ENCODE measurements around the gene VTI1A. TPM values are rescaled to one million over a fixed set of nuclear protein-coding genes. Genes with fewer than 3 reads are reported as not detected.

VTI1A gene
- total RNA-seq, 1 experiment from 2014 or later: 22.0 TPM

DNA sequence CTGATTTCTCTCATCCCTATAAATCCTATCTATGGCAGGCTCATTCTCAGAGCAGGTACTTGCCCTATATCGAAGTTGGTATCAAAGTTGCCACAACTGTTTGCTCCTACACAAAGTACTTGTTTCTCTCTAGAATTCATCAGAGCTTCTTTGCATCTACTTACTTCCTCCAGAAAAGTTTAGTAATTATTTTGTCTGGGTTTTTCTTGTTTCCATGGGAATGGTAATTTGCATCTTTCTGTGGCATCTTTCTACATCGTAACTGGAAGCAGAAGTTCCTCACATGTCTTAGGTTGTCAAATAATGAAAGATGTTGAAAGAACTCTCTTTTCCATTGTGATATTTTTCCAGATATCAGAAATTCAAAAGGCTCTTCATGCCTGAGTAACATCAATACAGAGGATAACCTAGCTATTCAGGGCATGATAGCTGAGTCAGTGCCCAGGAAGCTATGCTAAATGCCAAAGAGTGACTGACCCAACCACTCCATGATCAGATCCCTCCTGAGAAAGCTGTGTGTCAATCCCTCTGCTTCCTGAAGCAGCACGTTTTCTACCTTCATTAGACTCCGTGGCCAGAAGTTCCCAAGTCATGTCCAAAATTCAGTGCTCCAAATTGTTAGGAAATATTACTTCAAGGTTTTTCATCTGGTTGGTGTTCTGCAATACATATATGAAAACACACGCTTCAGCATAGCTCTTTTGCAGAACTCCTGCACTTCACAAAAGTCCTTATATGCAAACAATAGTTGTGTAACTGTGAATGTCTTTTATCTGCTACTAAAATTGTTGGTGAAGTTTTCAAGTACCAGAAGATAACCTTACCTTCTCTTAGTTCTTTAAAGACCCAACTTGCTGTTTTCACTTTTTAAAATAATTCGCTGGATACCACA lies 216.5 kb downstream of the VTI1A start:
- no peak overlapping the region for H2BK12ac ChIP-seq (ENCODE audit: insufficient read length, low read depth, low read length)
- no CpG with 5 or more reads among the region's 6 CpGs for WGBS (ENCODE audit: extremely low coverage, insufficient read length, low lambda C conversion rate)

More for the DNA sequence above, 216.5 kb downstream of the VTI1A start:
- H2BK15ac ChIP-seq (ENCODE audit: low read depth, low read length): no peak overlapping the region
- no peak overlapping the region for H2BK20ac ChIP-seq (ENCODE audit: low read depth, low read length, poor library complexity, severe bottlenecking)
- Mint-ChIP-seq H3K4me1 (peaks cover 8% of the 10 kb centered on the region in 2 experiments), H3K4me3 (no peak overlapping the region), H3K27me3 (ENCODE audit: low read depth) (no peaks in the 10 kb centered on the region), H3K36me3 (ENCODE audit: insufficient read depth in 1 of 3, low read depth in 3 of 3) (no peaks in the 10 kb centered on the region), H3K27ac (no peak overlapping the region; a peak in 1 of 7 replicates), H3K9me3 (no peaks in the 10 kb centered on the region)
- H3T11ph ChIP-seq (ENCODE audit: low read length): no peak overlapping the region
- no peak overlapping the region for H3K27ac ChIP-seq (ENCODE audit: insufficient read length, low read depth, low read length)
- no peak overlapping the region for H2AFZ ChIP-seq (ENCODE audit: low read length)
- H3K9me3 ChIP-seq (ENCODE audit: control insufficient read depth, low read depth, low read length): no peaks in the 10 kb centered on the region
- H4K20me1 ChIP-seq (ENCODE audit: control insufficient read depth, insufficient read depth, insufficient read length): no peaks in the 10 kb centered on the region
- no peak overlapping the region for H2BK5ac ChIP-seq (ENCODE audit: insufficient read length, low read length)
- no peak overlapping the region for H3K18ac ChIP-seq (ENCODE audit: insufficient read length, low read depth, low read length)
- H3K14ac ChIP-seq (ENCODE audit: insufficient read depth, low read length): no peak overlapping the region
- no peak overlapping the region for H2AK5ac ChIP-seq (ENCODE audit: insufficient read length, low read length)
- H3K27me3 ChIP-seq (ENCODE audit: insufficient read depth, low read length): no peaks in the 10 kb centered on the region
- no peak overlapping the region for H4K8ac ChIP-seq (replicated peaks; ENCODE audit: insufficient read length, low read depth, low read length)
- no peak overlapping the region for H4K5ac ChIP-seq (ENCODE audit: insufficient read length, low read depth, low read length)
- H3K4me1 ChIP-seq (ENCODE audit: insufficient read depth, low read length): no peaks in the 10 kb centered on the region; the same call in 1 of the 2 replicates
- H2BK120ac ChIP-seq (ENCODE audit: low read depth, low read length, poor library complexity, severe bottlenecking): no peak overlapping the region
- no peaks in the 10 kb centered on the region for H3K79me2 ChIP-seq (ENCODE audit: insufficient read depth, low read length)
- no peaks in the 10 kb centered on the region for H3K23me2 ChIP-seq (ENCODE audit: insufficient read length, low read depth, low read length, poor library complexity, severe bottlenecking)
- no peak overlapping the region for H3K56ac ChIP-seq (ENCODE audit: insufficient read length, low read depth, low read length)
- TF ChIP-seq, protein P1, sequence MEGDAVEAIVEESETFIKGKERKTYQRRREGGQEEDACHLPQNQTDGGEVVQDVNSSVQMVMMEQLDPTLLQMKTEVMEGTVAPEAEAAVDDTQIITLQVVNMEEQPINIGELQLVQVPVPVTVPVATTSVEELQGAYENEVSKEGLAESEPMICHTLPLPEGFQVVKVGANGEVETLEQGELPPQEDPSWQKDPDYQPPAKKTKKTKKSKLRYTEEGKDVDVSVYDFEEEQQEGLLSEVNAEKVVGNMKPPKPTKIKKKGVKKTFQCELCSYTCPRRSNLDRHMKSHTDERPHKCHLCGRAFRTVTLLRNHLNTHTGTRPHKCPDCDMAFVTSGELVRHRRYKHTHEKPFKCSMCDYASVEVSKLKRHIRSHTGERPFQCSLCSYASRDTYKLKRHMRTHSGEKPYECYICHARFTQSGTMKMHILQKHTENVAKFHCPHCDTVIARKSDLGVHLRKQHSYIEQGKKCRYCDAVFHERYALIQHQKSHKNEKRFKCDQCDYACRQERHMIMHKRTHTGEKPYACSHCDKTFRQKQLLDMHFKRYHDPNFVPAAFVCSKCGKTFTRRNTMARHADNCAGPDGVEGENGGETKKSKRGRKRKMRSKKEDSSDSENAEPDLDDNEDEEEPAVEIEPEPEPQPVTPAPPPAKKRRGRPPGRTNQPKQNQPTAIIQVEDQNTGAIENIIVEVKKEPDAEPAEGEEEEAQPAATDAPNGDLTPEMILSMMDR (conservative IDR thresholded peaks at IDR 0.05): no peak
- no peak for DNase-seq
- no peak overlapping the region for H3K4ac ChIP-seq (ENCODE audit: low read depth, low read length)
- no peak overlapping the region for H4K91ac ChIP-seq (ENCODE audit: insufficient read length, low read depth, low read length)
- no peak overlapping the region for H3K23ac ChIP-seq (ENCODE audit: insufficient read length, low read depth, low read length)
- H3K9ac ChIP-seq (ENCODE audit: extremely low read depth, insufficient read length, low read length): no peak overlapping the region
- H3K79me1 ChIP-seq (ENCODE audit: insufficient read depth, low read depth, low read length, poor library complexity, severe bottlenecking): no peaks in the 10 kb centered on the region
- no peak overlapping the region for H3K4me2 ChIP-seq (ENCODE audit: insufficient read depth, insufficient read length, low read length)

Measured in H9 (cell line).